HL-60/S4 (cell line): ENCODE measurements around the gene DTWD1.
"Not testable (repeated sequence)": the region's sequence is repeated elsewhere in the genome, so short reads cannot be mapped to it uniquely, and the experiment has no call there.

Source experiments
- in situ Hi-C: fragments of 300-500 bp; cut with MboI; formaldehyde crosslinking; loops from 2 replicates; pipeline ENCODE4 v1.14.3; 2022; ENCODE audit warnings: low sequenced_read_pairs

The DTWD1 gene

GRCh38 chr15:49620658-49621368 lies at the start of gene DTWD1, which contains the start of gene FAM227B:
TSS of gene DTWD1 (plus strand) at chr15:49621048. CDS start at chr15:49625168, 4,120 bp downstream.
TSS of gene FAM227B (minus strand) at chr15:49620818. CDS start at chr15:49615171, 5,647 bp downstream.
- in situ Hi-C loops = no loop called here

GRCh38 chr15:49573421-49573820 lies 47.4 kb upstream of the DTWD1 start:
- in situ Hi-C loops = no loop called here

GRCh38 chr15:49589030-49589429 lies 31.8 kb upstream of the DTWD1 start:
- in situ Hi-C loops = no loop called here

GRCh38 chr15:49592829-49593316 lies 28.0 kb upstream of the DTWD1 start:
- in situ Hi-C loops = not testable (repeated sequence)

GRCh38 chr15:49604625-49605409 lies 16.0 kb upstream of the DTWD1 start:
- in situ Hi-C loops = no loop called here

GRCh38 chr15:49605588-49605987 lies 15.3 kb upstream of the DTWD1 start:
- in situ Hi-C loops = no loop called here

GRCh38 chr15:49606594-49606993 lies 14.3 kb upstream of the DTWD1 start:
- in situ Hi-C loops = no loop called here

- in situ Hi-C loops = no loop called here
Measured at GRCh38 chr15:49610157-49610918, 10.5 kb upstream of the DTWD1 start.

GRCh38 chr15:49612240-49612639 lies 8.6 kb upstream of the DTWD1 start:
- in situ Hi-C loops = not testable (repeated sequence)

GRCh38 chr15:49619226-49619625 lies 1.6 kb upstream of the DTWD1 start:
- in situ Hi-C loops = no loop called here

GRCh38 chr15:49620199-49620598 lies 649 bp upstream of the DTWD1 start:
- in situ Hi-C loops = no loop called here

GRCh38 chr15:49621401-49621811 lies 558 bp downstream of the DTWD1 start:
- in situ Hi-C loops = no loop called here

- in situ Hi-C loops = no loop called here
Measured at GRCh38 chr15:49621887-49622286, 1.0 kb downstream of the DTWD1 start.

- in situ Hi-C loops = no loop called here
Measured at GRCh38 chr15:49622561-49622960, 1.7 kb downstream of the DTWD1 start.

- in situ Hi-C loops = no loop called here
Measured at GRCh38 chr15:49624056-49624455, 3.2 kb downstream of the DTWD1 start.

GRCh38 chr15:49625460-49626036 lies 4.7 kb downstream of the DTWD1 start:
- in situ Hi-C loops = no loop called here

- in situ Hi-C loops = no loop called here
Measured at GRCh38 chr15:49627407-49627877, 6.6 kb downstream of the DTWD1 start.

- in situ Hi-C loops = no loop called here
Measured at GRCh38 chr15:49628379-49628778, 7.5 kb downstream of the DTWD1 start.

- in situ Hi-C loops = no loop called here
Measured at GRCh38 chr15:49637857-49638256, 17.0 kb downstream of the DTWD1 start.

- in situ Hi-C loops = no loop called here
Measured at GRCh38 chr15:49644364-49644794, 23.5 kb downstream of the DTWD1 start.

GRCh38 chr15:49645277-49645676 lies 24.4 kb downstream of the DTWD1 start:
- in situ Hi-C loops = no loop called here
